SK-N-MC (cell line): ENCODE results near the gene ACAP2.

Experiments
- DNase-seq: peaks from one replicate; pipeline ENCODE4 v3.0.0-alpha.2; 2011; ENCODE audit warnings: low read depth, low spot score
- H3K27ac ChIP-seq: fragments of 200-600 bp; sonication (generic); 2 replicates; pipeline ENCODE4 v1.5.1; 2016; ENCODE audit warnings: mixed run types
- H3K36me3 ChIP-seq: fragments of 200-600 bp; sonication (generic); 2 replicates; pipeline ENCODE4 v1.6.1; 2017; ENCODE audit warnings: antibody characterized with exemption, low read length, mixed read lengths; ENCODE audit not compliant: insufficient read depth
- H3K4me3 ChIP-seq: fragments of 200-600 bp; sonication (generic); 2 replicates; pipeline ENCODE4 v1.5.1; 2016
- H3K9ac ChIP-seq: fragments of 200-600 bp; sonication (generic); 2 replicates; pipeline ENCODE4 v1.8.0; 2017; ENCODE audit warnings: mixed run types, mixed read lengths; ENCODE audit not compliant: insufficient read length
- H3K9me3 ChIP-seq: fragments of 200-600 bp; sonication (generic); 2 replicates; pipeline ENCODE4 v1.6.1; 2017; ENCODE audit warnings: low read depth, mild to moderate bottlenecking, antibody characterized with exemption, low read length, moderate library complexity, mixed read lengths
- EZH2 ChIP-seq: fragments of 200-600 bp; sonication (generic); IDR thresholded peaks from one replicate; pipeline ENCODE4 v1.6.1; 2017; ENCODE audit warnings: antibody characterized with exemption
- FOXP2 ChIP-seq: optimal IDR thresholded peaks from 2 replicates; pipeline ENCODE3; 2011; ENCODE audit warnings: mild to moderate bottlenecking, moderate library complexity; ENCODE audit not compliant: insufficient read depth; ENCODE audit errors: extremely low read length, control extremely low read depth
- POLR2AphosphoS5 ChIP-seq: IDR thresholded peaks from 2 replicates; pipeline ENCODE4 v1.6.1; 2012; ENCODE audit warnings: mild to moderate bottlenecking, low read depth, low read length, borderline replicate concordance

Gene ACAP2

DNA sequence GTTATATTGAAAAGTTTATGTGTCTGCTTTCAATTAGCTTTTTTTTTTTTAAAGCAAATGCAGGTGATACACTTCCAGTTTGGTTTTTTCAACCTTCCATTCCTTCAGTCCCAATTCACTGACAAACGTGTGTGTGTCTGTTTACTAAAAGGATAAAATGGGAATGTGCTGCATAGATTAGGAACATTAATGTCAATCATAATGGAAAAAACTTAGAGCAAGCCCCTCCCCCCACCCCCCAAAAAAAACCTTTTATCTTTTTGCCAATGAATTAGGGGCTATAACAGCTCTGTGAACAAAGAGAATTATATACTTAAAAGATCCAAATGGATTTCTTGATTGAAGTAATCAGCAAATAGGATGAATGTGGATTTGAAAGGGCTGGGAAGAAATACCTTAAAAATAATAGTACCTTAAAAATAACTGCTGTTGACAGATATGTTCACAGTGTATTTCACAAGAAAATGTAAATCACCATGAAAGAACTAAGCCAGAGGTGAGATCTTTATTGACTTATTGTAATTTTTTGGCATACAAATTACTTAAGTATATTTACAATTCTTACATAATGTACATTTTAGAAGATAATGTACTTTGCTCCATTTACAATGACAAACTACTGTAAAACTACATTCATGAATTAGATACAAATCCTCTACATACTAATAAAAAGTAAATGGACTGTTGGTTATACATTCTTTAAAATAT, 168.4 kb downstream of the ACAP2 start:
- H3K9ac ChIP-seq, result no peak overlapping the region
- TF ChIP-seq FOXP2 (no peak), POLR2AphosphoS5 (no peak), EZH2 (no peak)
- H3K4me3 ChIP-seq, result no peak overlapping the region
- peaks cover 6% of the 10 kb centered on the region for H3K36me3 ChIP-seq
- 0 out of 2 replicates have a peak overlapping the region, but pooled peaks have one; percentile 1 for H3K27ac ChIP-seq
- DNase-seq, result no peak
- no peaks in the 10 kb centered on the region for H3K9me3 ChIP-seq

DNA sequence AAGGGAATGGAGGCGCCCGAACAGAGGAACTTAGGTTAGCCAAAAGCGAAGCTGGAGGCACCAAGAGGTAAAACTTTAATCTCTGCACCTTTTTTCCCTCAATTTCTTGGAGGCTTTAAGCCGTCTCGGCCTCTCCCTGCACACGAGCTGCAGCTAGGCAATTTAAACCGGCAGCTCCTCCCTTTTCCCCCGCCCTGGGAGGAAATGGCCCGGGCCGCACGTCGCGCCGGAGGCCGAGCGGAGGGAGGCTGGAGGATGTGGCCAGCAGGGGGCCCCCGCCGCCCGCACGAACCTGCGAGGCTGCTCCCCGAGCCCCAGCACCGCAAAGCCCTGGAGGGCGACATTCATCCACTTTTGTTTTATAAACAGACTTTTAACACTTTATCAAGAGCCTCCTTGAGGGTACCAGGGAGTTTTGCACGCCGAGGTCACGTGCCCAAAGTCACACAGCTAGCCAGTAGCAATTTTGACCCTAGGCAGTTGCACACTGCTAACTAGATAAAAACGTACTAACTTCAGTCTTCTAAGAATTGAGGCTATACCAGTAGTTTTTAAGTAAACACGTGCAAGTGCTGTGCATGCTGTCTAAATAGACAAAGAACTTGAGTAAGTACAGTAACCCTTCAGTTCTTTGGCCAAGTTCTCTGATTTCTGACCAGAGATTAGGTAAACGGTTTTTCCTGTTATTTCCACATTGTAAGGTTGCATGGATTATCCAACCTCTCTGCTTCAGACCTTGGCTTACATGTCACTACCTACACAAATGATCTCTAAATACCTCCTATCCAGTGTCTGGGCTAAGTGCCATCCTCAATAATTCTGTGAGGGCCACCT, 171.2 kb downstream of the ACAP2 start:
- H3K9ac ChIP-seq, result peak overlapping the region; percentile 74
- no peaks in the 10 kb centered on the region for H3K9me3 ChIP-seq
- peak overlapping the region; percentile 85 for H3K4me3 ChIP-seq
- TF ChIP-seq POLR2AphosphoS5 (peak; percentile 26; the same call in 1 of the 2 replicates), EZH2 (no peak)
- peak overlapping the region; percentile 70 for H3K27ac ChIP-seq
- peaks cover 11% of the 10 kb centered on the region for H3K36me3 ChIP-seq
- peak; percentile 78 for DNase-seq

DNA sequence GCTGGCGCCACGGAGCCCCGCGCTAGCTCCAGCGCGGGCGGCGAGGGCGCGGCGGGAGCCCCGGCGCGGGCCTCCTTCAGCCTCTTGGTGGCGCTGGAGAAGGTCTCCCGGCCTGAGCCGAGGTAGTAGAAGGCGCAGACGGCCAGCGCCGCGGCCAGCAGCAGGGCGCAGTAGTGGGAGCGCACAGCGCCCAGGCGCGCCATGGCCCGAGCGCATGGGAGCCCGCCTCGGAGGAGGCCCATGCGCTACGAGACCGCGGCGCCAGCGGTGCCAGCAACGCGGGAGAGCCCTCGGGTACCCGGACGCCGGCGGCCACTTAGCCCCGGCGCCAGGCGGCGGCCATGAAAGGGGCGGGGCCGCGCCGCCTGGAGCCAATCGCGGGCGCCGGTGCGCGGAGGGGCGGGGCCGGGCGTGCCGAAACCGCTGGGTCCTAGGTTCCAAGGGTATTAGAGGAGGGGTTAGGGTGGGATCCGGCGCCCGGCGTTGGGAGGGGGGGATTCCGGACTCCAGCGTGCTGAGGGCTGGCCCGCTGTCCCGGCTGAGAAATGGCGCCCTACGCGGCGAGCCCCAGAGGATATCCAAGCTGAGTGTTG, 171.9 kb downstream of the ACAP2 start, which contains the start of gene XXYLT1:
TSS of gene XXYLT1 (minus strand) at position 343 of the 593 bp plus-strand sequence. CDS start at position 242, 101 bp downstream.
- TF ChIP-seq EZH2 (no peak), FOXP2 (no peak), POLR2AphosphoS5 (peak; percentile 71; the same call in 1 of the 2 replicates)
- H3K27ac ChIP-seq, result peak within 1 kb of the TSS; percentile 72
- no peaks in the 10 kb centered on the region for H3K9me3 ChIP-seq

DNA sequence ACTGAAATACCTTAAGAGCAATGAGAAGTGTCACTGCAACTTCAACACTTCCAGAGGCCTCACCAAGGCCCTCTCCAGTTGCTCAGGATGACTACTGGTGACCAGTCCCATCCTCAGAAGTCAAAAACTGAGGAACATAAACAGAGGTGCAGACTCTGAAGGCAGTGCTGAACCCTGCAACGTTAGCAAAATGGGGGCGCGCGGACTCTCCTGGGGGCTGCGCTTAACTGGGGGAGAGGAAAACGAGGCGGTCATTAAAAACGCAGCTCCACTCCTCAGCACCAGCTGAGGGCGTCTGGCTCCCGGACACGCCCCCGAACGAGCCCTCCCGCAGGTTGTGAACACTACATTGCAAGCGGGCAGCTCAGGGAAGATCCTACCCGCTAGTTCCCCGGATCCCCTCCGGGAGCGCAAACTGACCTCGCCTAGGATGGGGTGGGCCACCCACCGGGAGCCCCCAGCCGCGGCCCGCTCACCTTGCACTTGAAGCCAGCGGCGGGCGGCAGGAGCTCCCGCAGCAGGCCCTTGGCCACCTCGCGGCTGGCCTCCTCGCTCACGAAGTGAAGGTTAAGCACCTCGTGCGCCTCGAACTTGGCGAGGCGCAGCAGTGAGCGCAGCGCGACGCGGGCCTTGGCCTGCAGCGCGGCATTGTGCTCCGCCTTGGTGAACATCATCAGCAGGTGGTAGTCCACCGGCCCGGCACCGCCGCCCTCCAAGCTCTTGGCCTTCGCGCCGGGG, 172.6 kb downstream of the ACAP2 start:
- DNase-seq, result no peak

More for the DNA sequence above, 171.9 kb downstream of the ACAP2 start, which contains the start of gene XXYLT1:
- DNase-seq, result no peak
- Histone ChIP-seq H3K36me3 (peaks cover 16% of the 10 kb centered on the region), H3K9ac (peak within 1 kb of the TSS; percentile 78), H3K4me3 (peak within 1 kb of the TSS; percentile 85)

DNA sequence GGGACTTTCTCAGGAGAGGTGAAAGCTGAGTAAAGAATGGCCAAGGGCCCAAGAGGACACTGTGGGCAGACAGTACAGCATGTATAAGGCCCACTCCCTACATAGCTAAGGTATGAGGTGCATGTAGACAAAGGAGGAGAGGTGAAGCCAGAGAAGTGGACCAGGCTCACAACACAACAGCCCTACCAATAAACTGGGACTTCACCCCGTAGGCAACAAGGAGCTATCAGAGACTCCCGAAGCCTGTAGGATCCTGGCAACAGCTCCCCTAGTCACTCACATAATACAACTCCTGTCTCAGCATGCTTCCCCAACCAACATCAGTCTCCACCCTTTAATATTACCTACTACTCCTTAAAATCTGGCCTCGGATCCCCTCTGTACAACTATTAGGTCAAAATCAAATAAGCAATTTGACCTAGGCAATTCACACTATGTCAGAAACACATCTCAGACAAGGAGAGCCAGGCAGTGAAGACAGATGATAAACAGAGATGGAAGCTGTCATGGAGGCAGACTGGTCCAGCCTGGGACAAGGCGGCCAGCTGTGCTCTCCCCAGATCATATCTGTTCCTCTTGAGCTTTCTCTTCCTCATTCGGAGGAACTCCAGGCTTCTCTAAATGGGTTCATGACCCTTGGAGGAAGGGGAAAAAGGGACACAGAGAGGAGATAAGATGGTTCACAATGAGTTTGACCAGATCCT, 173.3 kb downstream of the ACAP2 start:
- DNase-seq, result no peak
- no peak for TF ChIP-seq POLR2AphosphoS5
- no peak for TF ChIP-seq FOXP2
- TF ChIP-seq EZH2, result no peak

More for the DNA sequence above, 172.6 kb downstream of the ACAP2 start:
- Histone ChIP-seq H3K9ac (peak overlapping the region; percentile 78), H3K4me3 (peak overlapping the region; percentile 85), H3K27ac (peak overlapping the region; percentile 72), H3K36me3 (peaks cover 22% of the 10 kb centered on the region), H3K9me3 (no peaks in the 10 kb centered on the region)
- no peak for TF ChIP-seq EZH2
- TF ChIP-seq POLR2AphosphoS5, result 0 out of 2 replicates have a peak, but pooled peaks have one; percentile 7
- TF ChIP-seq FOXP2, result no peak

DNA sequence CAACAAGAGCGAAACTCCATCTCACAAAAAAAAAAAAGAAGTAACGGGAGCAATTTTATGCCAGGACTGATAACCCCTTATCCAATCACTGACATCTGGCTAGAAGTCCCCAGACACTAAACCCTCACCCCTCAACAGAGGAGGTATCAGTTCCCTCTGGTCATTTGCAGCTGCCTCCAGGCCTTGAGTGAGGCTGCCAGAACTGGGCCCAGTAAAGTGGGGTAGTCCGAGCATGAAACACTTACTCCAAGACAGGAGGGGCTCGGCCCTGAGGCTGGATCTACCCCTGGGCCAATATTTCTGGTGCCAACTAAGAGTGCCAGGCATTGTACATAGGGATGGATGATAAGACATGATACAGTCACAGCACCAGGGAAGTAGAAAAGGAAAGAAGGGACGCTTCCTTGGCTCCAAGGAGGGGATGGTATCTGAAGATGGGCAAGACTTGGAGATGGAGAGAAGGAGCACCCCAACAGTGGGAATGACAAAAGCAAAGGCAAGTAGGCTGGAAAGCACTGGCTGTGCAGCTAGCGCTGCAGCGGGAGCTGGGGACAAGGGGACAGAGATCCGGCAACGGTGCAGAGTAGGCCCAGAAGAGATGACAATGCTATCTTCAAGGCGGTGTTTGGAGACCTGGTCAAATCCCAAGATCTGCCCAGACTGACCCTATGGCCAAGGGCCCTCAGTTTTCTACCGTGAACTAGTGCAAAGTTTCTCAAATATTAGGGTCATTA, 174.1 kb downstream of the ACAP2 start:
- Histone ChIP-seq H3K27ac (no peak overlapping the region), H3K9me3 (no peaks in the 10 kb centered on the region), H3K36me3 (peaks cover 22% of the 10 kb centered on the region), H3K9ac (no peak overlapping the region), H3K4me3 (peak overlapping the region; percentile 85; the same call in 1 of the 2 replicates)
- TF ChIP-seq EZH2 (no peak), POLR2AphosphoS5 (no peak), FOXP2 (no peak)
- no peak for DNase-seq

More for the DNA sequence above, 173.3 kb downstream of the ACAP2 start:
- Histone ChIP-seq H3K4me3 (peak overlapping the region; percentile 85), H3K27ac (no peak overlapping the region), H3K36me3 (peaks cover 22% of the 10 kb centered on the region), H3K9me3 (no peaks in the 10 kb centered on the region), H3K9ac (peak overlapping the region; percentile 78)

DNA sequence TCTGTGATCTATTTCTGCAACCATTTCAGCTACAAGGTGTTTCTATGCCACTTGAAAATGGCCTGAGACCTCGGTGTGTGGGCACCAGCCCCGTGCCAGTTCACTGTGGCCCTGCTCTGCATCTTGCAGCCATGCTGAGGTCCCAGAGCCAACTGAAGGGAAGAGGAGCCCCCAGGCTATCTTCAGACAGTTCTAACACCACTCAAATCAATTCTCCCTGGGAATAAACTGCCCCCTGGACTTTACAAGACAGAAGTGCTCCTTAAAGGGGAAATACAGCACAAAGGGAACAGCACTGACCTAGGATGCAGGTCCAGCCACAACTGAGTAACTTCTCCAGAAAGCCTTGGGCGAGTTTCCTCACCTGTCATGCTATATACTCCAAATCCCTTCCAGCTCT, 175.7 kb downstream of the ACAP2 start:
- Histone ChIP-seq H3K9me3 (no peaks in the 10 kb centered on the region), H3K9ac (peak overlapping the region; percentile 14)
- TF ChIP-seq POLR2AphosphoS5, result no peak
- no peak for TF ChIP-seq FOXP2
- no peak for TF ChIP-seq EZH2

More for the DNA sequence above, 175.7 kb downstream of the ACAP2 start:
- H3K36me3 ChIP-seq, result peaks cover 22% of the 10 kb centered on the region
- H3K4me3 ChIP-seq, result no peak overlapping the region
- no peak overlapping the region for H3K27ac ChIP-seq
- no peak for DNase-seq
